ENCODE measurements around the gene ZBTB21.

GRCh38 chr21:41953831-41954653 is 56.1 kb downstream of the ZBTB21 start, which contains the start of gene C2CD2:
- TF ChIP-seq CTCF (IDR thresholded peaks at IDR 0.05) (no peak), POLR2A (IDR thresholded peaks at IDR 0.05) (peak; percentile 46 to 69)
